Activated naive CD8-positive, alpha-beta T cell treated with anti-CD3 and anti-CD28 coated beads for 36 hours (primary cell): ENCODE measurements around the gene VAC14. TPM values are rescaled to one million over a fixed set of nuclear protein-coding genes. Genes with fewer than 3 reads are reported as not detected.
"Not testable (repeated sequence)": the region's sequence is repeated elsewhere in the genome, so short reads cannot be mapped to it uniquely, and the experiment has no call there.

Experiments used
- DNase-seq: peaks from one replicate; pipeline ENCODE4 v3.0.0; 2021
- H3K27ac Mint-ChIP-seq: one replicate; pipeline ENCODE4 v1.8.0; 2022; ENCODE audit warnings: mild to moderate bottlenecking, moderate library complexity, mixed read lengths
- H3K27me3 Mint-ChIP-seq: one replicate; pipeline ENCODE4 v1.8.0; 2022; ENCODE audit warnings: mild to moderate bottlenecking, mixed read lengths
- H3K36me3 Mint-ChIP-seq: one replicate; pipeline ENCODE4 v1.8.0; 2021; ENCODE audit warnings: mild to moderate bottlenecking, mixed read lengths
- H3K4me1 Mint-ChIP-seq: one replicate; pipeline ENCODE4 v1.8.0; 2021; ENCODE audit warnings: mixed read lengths
- H3K4me3 Mint-ChIP-seq: one replicate; pipeline ENCODE4 v1.8.0; 2022; ENCODE audit warnings: mild to moderate bottlenecking, moderate library complexity, mixed read lengths
- H3K9me3 Mint-ChIP-seq: one replicate; pipeline ENCODE4 v1.8.0; 2022; ENCODE audit warnings: mixed read lengths
- total RNA-seq, 2 experiments: library from RNA; stranded (reverse); gene quantifications; one replicate each; pipeline ENCODE4 v1.2.3, GENCODE V29; 2021

VAC14 gene
- total RNA-seq = 10 to 100 TPM; 36.0 to 37.5 TPM

DNA sequence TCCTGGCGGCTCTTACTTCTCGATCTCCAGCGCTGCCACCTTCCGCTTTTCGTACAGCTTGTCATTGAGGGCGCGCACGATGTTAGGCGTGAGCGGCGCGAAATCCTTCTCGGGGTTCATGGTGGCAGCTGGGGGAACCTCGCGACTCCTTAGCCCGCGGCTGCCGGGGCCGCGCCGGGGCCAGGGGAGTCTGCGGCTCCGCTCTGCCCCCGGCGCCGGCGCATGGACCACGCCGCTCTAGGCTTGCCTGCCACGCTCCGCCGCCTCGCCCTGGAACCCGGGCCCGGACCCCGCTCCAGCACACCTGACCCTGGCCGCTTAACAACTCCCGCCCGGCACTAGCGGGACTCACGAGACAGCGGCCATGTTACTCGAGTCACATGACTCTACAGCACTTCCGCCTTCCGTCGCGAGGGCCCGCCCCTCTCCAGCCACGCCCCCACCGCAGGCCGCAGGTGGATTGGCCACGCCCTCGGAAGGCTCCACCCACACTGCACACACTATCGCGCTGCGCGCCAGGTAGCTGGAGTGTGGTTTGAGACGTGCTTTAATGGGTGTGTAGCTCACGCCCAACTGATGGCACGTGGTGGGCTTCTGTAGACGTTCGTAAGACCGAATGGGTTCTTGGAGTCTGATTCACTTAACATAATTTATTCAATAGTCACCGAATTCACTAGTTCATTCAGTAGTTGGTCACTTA lies at the start of gene VAC14:
Gene VAC14, minus strand, starts transcription at position 378 of the 700 bp plus-strand sequence. Its CDS starts 258 bp downstream, at position 120.
- peaks cover 5% of the 10 kb centered on the region for H3K27me3 Mint-ChIP-seq
- peak within 1 kb of the TSS; percentile 91 for H3K27ac Mint-ChIP-seq
- H3K36me3 Mint-ChIP-seq = peaks cover 8% of the 10 kb centered on the region
- H3K4me3 Mint-ChIP-seq = peak within 1 kb of the TSS; percentile 95
- H3K4me1 Mint-ChIP-seq = peaks cover 39% of the 10 kb centered on the region
- peak; percentile 96 for DNase-seq
- H3K9me3 Mint-ChIP-seq = peaks cover 3% of the 10 kb centered on the region

GRCh38 chr16:70823498-70824118 lies 22.6 kb upstream of the VAC14 start:
- H3K27me3 Mint-ChIP-seq, H3K27ac Mint-ChIP-seq, H3K9me3 Mint-ChIP-seq, DNase-seq, H3K36me3 Mint-ChIP-seq, H3K4me3 Mint-ChIP-seq, H3K4me1 Mint-ChIP-seq: not testable (repeated sequence)

DNA sequence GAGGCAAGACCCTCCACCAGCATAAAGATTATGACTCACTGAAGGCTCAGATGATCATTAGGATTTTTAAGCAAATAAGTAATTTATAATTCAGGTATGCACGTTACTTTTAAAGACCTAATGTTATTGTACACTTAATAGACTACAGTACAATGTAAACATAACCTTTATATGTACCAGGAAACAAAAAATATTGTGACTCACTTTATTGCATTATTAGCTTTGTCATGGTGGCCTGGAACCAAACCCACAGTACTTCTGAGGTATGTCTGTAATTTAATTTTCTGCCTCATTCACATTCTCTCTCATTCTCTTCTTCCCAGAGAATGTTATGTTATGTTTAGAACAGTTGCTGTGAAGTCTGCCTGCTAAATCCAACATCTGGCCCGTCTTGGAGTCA lies 21.8 kb upstream of the VAC14 start:
- H3K4me3 Mint-ChIP-seq, H3K4me1 Mint-ChIP-seq, H3K27me3 Mint-ChIP-seq, H3K9me3 Mint-ChIP-seq, DNase-seq, H3K36me3 Mint-ChIP-seq, H3K27ac Mint-ChIP-seq: not testable (repeated sequence)

DNA sequence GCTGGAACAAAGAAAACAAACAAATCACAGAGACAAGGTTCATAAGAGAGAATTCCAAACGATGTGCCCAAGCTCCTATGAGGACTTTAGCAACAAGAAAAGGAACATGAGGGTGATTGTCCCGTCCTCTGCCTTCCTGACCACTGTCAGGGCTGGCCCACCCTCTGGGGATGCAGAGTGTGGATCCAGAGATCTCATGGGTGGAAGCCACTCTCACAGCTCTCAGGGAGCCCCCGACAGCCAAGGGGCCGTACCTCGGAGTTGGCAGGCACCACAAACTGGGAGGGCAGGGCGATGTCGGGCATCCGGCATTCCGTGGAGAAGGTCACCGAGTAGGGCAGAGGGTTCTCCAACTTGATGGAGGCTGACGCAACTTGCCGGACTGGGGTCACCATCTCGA lies 17.1 kb upstream of the VAC14 start:
- not testable (repeated sequence) for H3K27me3 Mint-ChIP-seq, H3K4me3 Mint-ChIP-seq, H3K27ac Mint-ChIP-seq, H3K4me1 Mint-ChIP-seq, H3K9me3 Mint-ChIP-seq, H3K36me3 Mint-ChIP-seq, DNase-seq

- no peak for DNase-seq
- H3K9me3 Mint-ChIP-seq = no peaks in the 10 kb centered on the region
- peaks cover 13% of the 10 kb centered on the region for H3K27me3 Mint-ChIP-seq
- no peaks in the 10 kb centered on the region for H3K36me3 Mint-ChIP-seq
- H3K4me1 Mint-ChIP-seq = no peaks in the 10 kb centered on the region
- no peak overlapping the region for H3K27ac Mint-ChIP-seq
- no peak overlapping the region for H3K4me3 Mint-ChIP-seq
Observed at GRCh38 chr16:70809392-70810060, 8.6 kb upstream of the VAC14 start.

DNA sequence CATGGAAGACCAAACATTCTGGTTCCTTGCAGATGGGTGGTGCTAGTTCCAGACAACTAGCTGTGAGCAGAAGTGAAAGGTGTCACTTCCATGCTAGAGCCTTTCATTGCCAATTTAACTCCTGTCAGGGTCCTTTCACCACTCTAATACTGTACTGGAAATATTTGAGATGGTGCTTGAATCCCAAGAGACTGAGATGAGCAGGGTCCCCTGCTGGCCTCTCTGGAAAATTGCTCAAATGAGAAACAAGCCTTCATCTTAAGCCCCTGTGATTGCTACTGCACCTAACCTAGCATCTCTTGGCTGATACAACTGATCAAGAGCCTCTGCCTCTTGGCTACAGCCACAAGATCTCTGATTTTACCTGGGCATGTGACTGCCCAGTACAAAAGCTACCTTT lies 7.4 kb upstream of the VAC14 start:
- H3K9me3 Mint-ChIP-seq = peaks cover 3% of the 10 kb centered on the region

DNA sequence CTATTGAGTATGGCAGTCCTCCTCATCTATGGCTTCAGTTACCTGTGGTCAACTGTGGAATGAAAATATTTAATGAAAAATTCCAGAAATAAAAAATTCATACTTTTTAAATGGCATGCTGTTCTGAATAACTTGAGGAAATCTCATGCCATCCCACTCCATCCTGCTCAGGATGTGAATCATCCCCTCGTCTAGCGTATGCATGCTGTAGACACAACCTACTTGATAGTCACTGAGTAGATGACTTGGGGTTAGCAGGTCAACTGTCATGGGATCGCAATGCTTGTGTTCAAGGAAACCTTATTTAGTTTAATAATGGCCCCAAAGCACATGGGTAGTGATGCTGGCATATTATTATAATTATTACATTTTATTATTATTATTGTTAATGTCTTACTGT lies 4.8 kb upstream of the VAC14 start:
- Mint-ChIP-seq H3K9me3 (peaks cover 3% of the 10 kb centered on the region), H3K27ac (no peak overlapping the region), H3K4me3 (no peak overlapping the region), H3K27me3 (peaks cover 18% of the 10 kb centered on the region), H3K36me3 (no peaks in the 10 kb centered on the region), H3K4me1 (peaks cover 7% of the 10 kb centered on the region)
- no peak for DNase-seq

More for the DNA sequence above, 7.4 kb upstream of the VAC14 start:
- Mint-ChIP-seq H3K27me3 (peaks cover 18% of the 10 kb centered on the region), H3K4me1 (no peaks in the 10 kb centered on the region), H3K27ac (no peak overlapping the region), H3K4me3 (no peak overlapping the region), H3K36me3 (no peaks in the 10 kb centered on the region)
- no peak for DNase-seq

GRCh38 chr16:70805380-70805779 lies 4.4 kb upstream of the VAC14 start:
- no peak for DNase-seq
- Mint-ChIP-seq H3K4me1 (peaks cover 9% of the 10 kb centered on the region), H3K27ac (no peak overlapping the region), H3K27me3 (peaks cover 18% of the 10 kb centered on the region), H3K9me3 (peaks cover 3% of the 10 kb centered on the region), H3K4me3 (no peak overlapping the region), H3K36me3 (peaks cover 2% of the 10 kb centered on the region)

DNA sequence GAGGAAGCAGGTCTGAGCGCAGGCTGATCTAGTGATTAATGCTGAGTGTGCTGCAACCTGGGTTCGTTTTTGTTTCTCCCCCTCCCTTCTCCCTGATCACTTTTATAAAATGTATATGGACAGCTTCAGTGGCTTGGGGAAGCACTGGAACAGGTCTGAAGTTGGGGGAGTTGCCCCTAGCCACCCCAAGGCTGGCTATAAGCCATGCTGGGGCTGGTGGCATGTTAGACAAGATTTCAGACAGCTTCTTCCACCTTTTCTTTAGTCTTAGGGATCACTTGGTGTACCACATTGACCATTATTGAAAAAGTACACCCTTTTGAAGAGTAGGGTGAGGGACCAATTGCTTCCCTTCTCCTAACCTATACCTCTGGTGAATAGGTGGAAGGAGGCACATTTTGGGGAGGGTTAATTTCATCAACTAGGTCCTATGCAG lies 3.8 kb upstream of the VAC14 start:
- Mint-ChIP-seq H3K9me3 (peaks cover 3% of the 10 kb centered on the region), H3K4me1 (peaks cover 14% of the 10 kb centered on the region), H3K36me3 (peaks cover 4% of the 10 kb centered on the region), H3K4me3 (no peak overlapping the region), H3K27ac (peak overlapping the region; percentile 16), H3K27me3 (peaks cover 14% of the 10 kb centered on the region)
- no peak for DNase-seq

- H3K9me3 Mint-ChIP-seq = peaks cover 3% of the 10 kb centered on the region
- H3K27ac Mint-ChIP-seq = peak overlapping the region; percentile 16
- H3K36me3 Mint-ChIP-seq = peaks cover 4% of the 10 kb centered on the region
- H3K4me3 Mint-ChIP-seq = no peak overlapping the region
- peaks cover 11% of the 10 kb centered on the region for H3K27me3 Mint-ChIP-seq
- no peak for DNase-seq
- H3K4me1 Mint-ChIP-seq = peaks cover 18% of the 10 kb centered on the region
Observed at GRCh38 chr16:70804153-70804733, 3.3 kb upstream of the VAC14 start.

DNA sequence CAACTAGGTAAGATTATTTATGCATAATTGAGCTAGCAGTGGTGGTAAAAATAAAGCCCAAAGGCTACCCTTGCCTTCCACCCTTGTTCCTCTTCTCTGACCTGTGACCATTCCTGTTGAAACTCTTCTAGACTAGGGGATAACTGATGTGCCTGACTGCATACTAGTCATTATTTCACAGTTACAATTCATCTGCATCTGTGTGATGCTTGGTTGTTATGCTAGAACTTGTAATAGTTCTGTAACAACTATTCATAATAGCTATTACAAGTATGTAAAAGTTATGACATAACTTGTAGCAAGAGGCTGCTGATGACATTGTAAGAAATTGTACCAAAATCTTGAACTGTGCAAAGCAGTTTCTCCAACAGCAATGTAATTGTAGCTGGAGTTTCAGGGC lies 2.4 kb upstream of the VAC14 start:
- peaks cover 3% of the 10 kb centered on the region for H3K9me3 Mint-ChIP-seq
- peaks cover 11% of the 10 kb centered on the region for H3K27me3 Mint-ChIP-seq
- no peak overlapping the region for H3K4me3 Mint-ChIP-seq
- no peak overlapping the region for H3K27ac Mint-ChIP-seq
- DNase-seq = no peak
- H3K4me1 Mint-ChIP-seq = peaks cover 25% of the 10 kb centered on the region
- peaks cover 4% of the 10 kb centered on the region for H3K36me3 Mint-ChIP-seq

DNA sequence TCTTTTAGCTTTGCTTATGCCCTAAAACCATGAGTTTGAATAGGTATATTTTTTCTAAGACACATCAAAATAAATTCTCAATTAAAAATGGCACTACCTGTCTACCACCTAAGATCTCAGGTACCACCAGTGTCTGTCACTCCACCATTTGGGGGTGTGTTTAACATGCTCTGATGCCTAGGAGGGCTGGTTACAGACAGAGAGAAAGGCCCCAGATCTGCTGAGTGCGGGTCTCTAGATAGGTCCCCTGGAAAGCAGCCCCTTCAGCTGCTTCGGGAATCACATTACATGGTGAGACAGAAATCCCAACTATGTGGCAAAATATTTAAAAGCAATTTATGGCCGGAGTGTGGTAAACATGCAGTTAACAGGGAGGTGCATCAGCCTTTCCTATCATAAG lies 653 bp upstream of the VAC14 start:
- DNase-seq = no peak
- Mint-ChIP-seq H3K4me1 (peaks cover 37% of the 10 kb centered on the region), H3K9me3 (peaks cover 3% of the 10 kb centered on the region), H3K36me3 (peaks cover 8% of the 10 kb centered on the region), H3K27ac (peak overlapping the region; percentile 86), H3K4me3 (peak overlapping the region; percentile 95), H3K27me3 (peaks cover 5% of the 10 kb centered on the region)

- H3K27me3 Mint-ChIP-seq = peaks cover 5% of the 10 kb centered on the region
- peak; percentile 15 for DNase-seq
- H3K9me3 Mint-ChIP-seq = peaks cover 3% of the 10 kb centered on the region
- H3K36me3 Mint-ChIP-seq = peaks cover 8% of the 10 kb centered on the region
- peaks cover 39% of the 10 kb centered on the region for H3K4me1 Mint-ChIP-seq
- peak overlapping the region; percentile 91 for H3K27ac Mint-ChIP-seq
- peak overlapping the region; percentile 95 for H3K4me3 Mint-ChIP-seq
Observed at GRCh38 chr16:70800311-70800710, 647 bp downstream of the VAC14 start.

DNA sequence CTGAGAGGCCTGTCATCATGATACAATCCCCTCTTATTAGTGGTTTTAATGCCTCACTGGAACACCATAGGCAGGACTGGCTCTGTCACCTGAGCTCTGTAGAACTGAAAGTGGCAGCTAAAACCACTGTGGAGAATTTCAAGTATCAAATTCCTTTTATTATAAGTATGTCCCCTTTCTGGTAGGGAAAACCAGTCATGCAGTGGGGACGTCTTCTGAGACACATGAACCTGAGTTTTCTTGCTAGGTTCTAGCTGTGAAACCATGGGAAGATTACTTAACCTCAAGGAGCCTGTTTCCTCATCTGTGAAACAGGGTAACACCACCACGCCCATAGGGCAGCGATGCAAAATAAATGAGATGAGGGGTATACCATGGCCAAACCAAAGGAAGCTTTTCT lies 4.7 kb downstream of the VAC14 start:
- Mint-ChIP-seq H3K27ac (no peak overlapping the region), H3K27me3 (no peaks in the 10 kb centered on the region), H3K4me1 (peaks cover 42% of the 10 kb centered on the region), H3K9me3 (no peaks in the 10 kb centered on the region), H3K36me3 (peaks cover 8% of the 10 kb centered on the region), H3K4me3 (no peak overlapping the region)
- DNase-seq = no peak

DNA sequence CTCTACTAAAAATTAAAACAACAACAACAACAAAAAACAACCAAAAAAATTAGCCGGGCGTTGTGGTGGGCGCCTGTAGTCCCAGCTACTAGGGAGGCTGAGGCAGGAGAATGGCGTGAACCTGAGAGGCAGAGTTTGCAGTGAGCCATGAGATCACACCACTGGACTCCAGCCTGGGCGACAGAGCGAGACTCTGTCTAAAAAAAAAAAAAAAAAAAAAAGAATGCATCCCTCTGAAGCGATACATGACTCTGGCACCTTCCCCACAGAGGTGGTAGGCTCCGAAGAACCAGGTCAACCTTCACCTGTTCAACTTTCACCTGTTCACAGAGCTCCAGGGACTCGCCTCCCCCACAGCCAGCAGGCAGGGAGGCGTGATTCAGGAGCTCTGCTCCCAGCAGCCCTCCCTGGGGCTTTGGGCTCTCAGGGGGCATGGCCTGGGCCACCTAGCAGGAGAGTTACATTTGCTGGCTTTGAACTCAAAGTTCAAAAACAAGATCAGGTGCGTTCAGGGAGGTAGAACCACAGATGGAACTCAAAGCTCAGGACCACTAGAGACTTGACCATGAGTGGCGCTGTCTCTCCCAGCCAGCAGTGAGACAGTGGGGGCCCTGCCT lies 5.6 kb downstream of the VAC14 start:
- no peaks in the 10 kb centered on the region for H3K9me3 Mint-ChIP-seq
- no peak for DNase-seq
- H3K36me3 Mint-ChIP-seq = peaks cover 6% of the 10 kb centered on the region
- no peak overlapping the region for H3K27ac Mint-ChIP-seq
- no peaks in the 10 kb centered on the region for H3K27me3 Mint-ChIP-seq
- H3K4me3 Mint-ChIP-seq = no peak overlapping the region
- peaks cover 42% of the 10 kb centered on the region for H3K4me1 Mint-ChIP-seq
